Activated T-cell treated with anti-CD3 and anti-CD28 coated beads, Interleukin-2, amount 50 U/mL, for 48 hours (primary cell): ENCODE data around the gene PPP2R2C.
A peak's percentile ranks its signal among the peaks of the same experiment; 100 is the strongest.

ENCODE experiments used
- DNase-seq, 2 experiments: peaks; one replicate each; pipeline ENCODE4 v3.0.0-alpha.2; 2020

The PPP2R2C gene

DNA sequence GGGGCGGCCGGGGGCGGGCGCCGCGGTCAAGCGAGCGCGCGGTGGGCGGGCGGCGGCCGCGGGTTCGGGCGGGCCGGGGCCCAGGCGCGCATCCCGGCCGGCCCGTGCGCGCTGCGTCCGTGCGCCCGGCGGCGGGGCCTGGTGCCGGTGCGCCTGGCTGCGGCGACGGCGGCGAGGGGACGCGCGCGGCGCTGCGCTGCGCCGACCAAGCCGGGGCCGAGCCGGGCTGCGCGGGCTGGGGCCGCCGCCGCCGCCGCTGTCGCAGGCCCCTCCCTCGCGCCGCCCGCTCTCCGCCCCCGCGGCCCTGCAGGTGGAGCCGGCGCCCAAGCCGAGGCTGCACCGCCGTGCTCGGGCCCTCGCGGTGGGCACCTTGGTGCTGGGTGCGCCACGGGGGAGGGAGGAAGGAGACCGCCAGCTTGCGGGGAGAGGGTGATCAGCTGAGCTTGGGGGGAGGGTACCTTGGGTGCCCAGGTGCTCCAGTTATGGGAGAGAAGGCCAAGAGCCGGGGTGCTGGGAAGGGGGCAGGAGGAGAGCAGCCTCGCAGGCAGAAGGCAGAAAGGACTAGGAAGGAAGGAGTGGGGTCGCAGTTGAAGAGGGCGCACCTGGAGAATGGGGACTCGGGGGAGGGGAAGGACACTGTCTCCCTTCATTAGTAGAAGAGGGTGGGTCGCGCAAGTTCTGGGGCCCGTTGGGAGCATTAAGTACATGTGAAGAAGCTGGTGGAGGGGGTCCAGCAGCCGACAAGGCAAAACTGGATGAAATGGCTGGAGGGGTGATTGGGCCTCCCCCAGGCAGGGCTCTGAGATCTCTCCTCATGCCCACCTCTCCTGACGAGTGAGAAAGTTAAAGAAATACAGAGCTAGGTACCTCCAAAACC lies at the start of gene PPP2R2C:
Gene PPP2R2C (minus strand): TSS at position 228 of the 877 bp plus-strand sequence. CDS start 385 bp downstream, outside the sequence.
- peak; percentile 21 to 22 for DNase-seq

DNA sequence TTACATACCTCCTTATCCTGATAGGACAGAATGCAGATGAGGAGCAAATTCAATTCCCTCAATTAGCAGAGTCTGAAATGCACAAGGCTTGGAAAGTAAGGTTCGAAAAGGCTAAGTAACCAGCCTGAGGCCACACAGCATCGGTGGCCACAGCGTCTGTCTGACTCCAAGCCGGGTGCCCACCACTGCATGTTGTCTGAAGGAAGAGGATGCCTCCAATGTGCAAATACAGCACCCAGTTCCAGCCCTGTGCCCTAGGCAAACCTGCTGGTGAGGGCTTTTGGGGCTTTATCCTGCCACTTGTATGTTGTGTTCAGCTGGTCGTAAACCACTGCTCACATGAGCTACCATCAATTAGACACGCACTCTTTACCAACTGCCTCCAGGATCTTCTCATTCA lies 48.6 kb upstream of the PPP2R2C start:
- no peak for DNase-seq

DNA sequence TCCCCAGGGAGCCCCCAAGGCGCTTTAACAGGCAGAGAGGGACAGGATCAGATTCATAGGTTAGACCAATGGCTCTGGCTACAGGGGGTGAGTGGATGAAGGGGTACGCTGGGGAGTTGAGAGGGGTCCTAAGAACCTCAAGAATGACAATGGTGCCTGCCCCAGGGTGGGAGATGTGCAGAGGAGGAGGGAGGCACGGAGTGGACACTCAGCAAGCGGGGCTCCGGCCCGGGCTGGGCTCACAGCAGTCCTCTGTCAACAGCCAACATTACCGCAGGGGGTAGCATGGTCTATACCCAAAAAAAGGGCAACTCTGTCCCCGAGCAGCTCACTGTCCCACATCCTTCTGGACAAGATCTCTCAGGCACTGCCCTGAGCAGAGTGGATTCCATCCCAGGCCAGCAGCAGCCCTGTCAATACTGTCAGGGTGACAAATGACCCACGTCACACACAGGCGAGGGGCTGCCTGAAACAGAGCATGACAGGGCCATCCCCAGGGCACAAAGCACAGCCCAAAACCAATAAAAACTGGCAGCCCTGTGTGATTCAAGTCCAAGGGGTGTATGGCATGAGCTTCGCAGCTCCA lies 47.7 kb upstream of the PPP2R2C start:
- DNase-seq = no peak

DNA sequence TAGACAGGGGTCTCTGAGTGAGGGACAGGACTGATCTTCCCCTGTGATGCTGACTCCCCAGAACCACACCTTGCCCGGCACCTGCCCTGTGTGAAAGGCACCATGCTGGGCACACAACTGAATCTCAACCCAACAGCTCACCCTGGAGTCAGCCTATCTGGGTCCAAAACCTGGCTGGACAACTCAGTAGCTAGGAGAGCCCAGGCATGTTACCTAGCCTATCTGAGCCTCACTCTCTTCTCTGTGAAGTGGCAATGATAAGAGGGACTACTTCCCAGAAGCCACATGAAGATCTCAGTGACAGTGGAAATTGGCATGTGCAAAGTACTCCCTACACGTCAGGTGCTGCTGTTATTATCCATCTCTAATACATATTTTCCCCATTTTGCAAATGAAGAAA lies 44.8 kb upstream of the PPP2R2C start:
- no peak for DNase-seq

DNA sequence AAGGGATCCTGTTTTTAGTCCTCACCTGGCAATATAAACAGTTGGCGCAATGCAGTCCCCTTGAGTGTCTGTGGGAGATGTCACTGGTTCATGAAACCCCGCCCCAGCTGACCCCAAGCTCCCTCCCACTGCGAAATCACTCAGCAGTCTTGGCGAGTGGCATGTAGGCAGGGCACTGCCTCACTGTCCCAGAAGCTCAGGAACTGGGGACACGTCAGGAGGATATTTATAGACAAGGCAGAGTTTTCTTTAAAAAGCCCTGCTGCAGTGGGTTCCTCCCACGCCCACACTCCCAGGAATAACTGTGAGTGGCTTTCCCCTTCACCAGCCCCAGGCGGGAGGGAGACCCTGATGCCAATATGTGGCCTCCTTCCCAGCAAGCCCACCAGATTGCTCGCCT lies 44.3 kb upstream of the PPP2R2C start:
- no peak for DNase-seq

DNA sequence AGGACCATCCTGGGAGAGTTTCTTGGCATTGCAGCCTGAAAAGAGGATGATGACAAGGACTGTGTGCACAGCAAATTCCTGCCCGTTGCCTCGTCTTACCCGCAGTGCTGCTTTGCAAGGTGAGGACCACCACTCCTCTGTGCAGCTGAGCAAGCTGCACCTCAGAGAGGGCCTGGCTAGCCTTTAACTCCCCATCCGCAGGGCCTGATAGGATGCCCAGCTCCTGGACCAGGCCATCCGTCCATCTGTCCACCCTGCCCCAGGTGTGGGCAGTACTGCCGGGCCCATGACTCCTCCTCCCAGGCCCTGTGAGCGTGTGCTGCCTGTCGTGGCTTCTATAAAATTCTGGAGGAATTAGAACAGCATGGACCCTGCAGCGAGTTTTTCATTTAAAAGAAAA lies 43.9 kb upstream of the PPP2R2C start:
- DNase-seq = no peak

DNA sequence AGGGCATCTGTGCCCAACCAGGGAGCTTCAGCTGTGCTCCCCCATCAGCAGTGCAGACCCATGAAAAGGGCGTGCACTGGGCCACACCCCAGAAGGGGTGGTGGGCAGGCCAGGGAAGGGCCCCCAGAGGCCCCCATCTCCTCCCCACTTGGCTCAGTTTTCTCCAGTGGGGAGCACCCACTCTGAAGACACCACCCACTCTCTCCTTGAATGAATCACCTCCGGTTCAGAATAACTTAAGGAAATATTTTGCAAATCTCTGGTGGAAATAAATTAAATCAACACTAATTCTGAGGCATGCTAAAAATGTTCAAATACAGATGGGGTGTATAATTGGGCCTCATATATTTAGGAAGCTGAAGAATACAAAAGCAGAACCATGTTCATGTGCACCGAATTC lies 41.3 kb upstream of the PPP2R2C start:
- DNase-seq = no peak

DNA sequence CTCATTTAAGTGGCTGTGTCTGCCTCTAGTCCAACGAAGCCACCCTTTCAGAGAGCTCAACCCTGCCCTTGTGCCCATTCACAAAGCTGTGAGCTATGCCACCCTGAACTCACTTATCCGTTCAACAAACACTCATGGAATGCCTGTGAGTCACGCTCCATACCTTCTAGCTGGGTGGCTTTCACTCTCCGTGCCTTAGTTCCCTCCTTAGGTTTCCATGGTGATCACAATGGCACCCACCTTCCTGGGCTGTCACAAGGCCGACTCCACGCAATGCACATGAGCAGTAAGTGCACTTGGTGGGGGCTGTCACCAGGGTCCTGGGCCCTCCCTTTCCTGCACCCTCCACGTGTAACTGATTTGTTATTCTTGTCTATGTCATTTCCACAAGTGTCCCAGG lies 37.2 kb upstream of the PPP2R2C start:
- DNase-seq = no peak

DNA sequence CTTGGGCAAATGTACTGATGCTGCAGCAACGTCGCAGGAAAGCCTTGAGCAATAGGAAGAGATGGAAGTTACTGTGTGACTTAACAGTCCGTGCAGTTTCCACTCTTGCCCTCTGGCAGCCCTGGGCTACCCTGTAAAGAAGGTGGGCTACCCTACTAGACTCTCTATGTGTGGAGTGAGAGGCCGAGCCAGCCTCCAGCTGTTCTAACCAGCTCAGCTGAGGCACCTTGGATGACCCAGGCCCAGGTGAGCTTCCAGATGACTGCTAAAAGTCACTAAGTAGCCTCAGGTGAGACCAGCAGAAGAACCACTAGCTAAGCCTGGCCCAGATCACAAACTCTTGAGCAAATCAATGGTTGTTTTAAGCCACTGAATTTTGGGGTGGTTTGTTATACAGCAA lies 34.9 kb upstream of the PPP2R2C start:
- no peak for DNase-seq

DNA sequence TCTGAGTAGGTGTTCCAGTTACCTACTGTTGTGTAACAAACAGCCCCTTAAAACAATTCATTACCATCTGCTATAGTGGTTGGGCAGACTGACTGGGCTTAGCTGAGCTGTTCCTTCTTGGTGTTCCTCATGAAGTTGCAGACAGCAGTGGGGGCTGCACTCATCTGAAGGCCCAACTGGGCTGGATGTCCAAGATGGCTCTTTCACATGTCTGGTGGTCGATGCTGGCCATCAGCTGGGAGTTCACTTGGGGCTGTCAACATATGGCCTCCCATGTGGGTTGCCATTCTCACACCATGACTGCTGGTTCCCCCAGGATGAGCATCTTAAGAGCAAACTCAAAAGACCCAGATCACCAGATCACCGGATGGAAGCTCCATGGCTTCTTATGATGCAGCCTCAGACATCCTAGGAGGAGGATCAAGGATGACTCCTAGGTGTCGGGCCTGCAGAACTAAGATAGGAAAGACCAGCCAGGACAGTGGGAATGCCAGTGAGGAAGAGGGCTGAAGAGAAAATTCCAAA lies 34.3 kb upstream of the PPP2R2C start:
- DNase-seq = no peak

DNA sequence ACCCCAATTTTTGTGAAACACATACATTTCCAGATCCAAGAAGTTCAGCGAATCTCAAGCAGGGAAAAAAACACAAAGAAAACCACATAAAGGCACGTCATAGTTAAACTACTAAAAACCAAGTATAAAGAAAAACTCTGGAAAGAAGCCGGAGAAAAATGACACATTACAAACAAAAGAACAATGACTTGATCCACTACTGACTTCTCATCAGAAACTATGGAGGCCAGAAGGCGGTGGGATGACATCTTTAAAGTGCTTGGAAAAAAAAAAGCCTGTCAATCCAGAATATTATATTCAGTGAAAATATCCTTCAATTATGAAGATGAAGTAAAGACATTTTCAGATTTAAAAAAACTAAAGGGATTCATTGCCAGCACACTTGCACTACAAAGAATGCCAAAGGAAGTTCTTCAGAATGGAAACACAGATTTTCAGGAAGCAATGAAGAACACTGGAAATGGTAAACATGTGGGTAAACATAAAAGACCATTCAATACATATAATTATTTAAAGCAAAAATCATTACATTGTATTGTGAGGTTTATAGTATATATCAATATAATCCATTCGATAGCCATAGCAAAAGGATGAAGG lies 32.6 kb upstream of the PPP2R2C start:
- DNase-seq = no peak

DNA sequence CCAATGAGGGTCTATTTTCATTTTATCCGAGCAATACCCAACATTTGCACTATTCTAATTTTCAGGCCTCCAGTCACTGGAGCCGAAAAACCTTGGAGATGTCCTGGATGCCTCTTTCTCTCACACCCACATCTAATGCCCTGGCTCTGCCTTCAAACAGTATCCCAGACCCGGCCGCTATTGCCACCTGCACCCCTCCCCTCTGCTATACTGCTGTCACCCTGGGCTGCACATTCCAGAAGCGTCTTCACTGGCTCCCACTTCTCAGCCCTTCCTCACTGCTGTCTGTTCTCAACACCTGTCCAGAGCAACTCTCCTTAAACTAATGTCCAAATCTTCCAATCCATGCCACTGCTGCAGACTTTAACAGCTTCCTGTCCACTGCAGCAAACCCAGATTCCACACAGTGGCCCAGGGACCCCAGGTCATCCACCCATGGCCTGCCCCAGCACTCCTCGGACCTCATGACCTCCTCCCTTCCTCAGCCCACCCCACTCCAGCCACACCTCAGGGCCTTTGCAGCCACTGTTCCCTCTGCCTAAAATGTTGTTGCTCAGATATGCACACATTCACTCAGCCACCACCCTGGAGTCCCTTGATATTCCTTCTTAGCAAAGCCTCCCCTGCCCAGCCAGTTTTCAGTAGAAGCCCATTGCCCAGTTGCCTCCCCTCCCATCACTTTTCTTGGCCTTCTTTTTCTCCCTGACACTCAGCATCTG lies 30.5 kb upstream of the PPP2R2C start:
- no peak for DNase-seq

DNA sequence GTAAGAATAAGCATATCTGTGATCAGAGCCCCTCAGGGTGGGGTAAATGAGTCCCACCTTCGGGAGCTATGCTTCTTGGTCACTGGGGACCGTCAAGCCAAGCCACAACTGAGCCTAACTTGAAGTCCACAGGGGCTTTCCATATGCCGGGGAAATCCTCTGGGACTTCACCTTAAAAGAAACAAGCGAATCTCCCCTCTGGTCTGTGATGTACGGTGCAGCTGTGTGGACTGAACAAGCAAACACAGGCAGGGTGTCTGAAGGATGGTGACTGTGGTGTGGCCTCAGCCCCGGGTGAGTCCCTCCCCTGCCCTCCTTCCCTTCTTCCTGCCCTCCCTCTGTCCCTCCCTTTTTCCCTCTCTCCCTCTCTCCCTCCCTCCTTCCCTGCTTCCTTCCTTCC lies 29.7 kb upstream of the PPP2R2C start:
- no peak for DNase-seq

DNA sequence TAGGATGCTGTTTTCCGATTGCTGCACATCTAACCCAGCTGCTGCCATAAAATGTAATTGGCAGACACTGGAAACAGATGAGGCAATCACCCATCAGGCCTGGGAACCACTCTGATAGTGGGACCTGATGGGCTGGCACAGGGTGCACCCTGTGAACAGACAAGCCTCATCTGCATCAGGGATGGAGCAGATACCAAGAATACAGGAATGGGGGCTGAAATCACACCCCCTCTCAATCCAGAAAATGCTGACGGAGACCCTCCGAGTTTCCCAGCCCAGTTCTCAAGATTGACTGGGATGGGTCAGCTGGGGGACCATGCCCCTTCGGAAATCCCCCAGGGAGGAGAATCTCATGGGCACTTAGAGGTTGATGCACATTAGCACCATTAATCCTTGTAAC lies 28.8 kb upstream of the PPP2R2C start:
- DNase-seq = no peak

DNA sequence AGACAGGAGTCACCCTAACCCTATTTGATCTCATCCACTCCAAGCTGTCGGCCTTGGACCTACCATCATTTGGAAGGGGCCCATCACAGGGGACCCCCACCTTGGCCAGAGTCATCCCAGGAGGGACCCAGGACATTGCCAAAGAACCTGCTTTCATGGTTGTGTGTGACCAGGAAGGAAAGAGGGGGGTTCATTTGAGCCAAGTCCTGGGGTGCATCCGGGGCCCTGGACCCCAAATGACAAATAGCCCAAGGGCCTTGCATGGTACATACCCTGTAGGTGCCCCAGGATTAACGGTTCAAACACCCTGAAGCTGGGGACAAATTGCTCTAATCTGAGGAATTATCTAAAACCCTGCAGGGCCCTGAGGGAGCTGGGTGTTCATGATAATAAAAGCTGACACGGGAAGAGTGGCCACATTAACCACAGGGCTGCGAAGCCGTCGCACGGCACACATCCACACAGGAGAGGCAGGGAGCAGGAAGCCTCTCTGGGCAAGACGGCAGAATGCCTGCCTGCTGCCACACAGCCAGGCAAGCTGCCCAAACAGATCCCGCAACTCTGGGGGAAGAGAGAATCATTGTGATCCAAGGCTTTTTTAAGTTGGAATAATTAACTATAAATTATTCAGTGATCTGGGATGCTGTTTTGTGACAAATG lies 28.2 kb upstream of the PPP2R2C start:
- no peak for DNase-seq

DNA sequence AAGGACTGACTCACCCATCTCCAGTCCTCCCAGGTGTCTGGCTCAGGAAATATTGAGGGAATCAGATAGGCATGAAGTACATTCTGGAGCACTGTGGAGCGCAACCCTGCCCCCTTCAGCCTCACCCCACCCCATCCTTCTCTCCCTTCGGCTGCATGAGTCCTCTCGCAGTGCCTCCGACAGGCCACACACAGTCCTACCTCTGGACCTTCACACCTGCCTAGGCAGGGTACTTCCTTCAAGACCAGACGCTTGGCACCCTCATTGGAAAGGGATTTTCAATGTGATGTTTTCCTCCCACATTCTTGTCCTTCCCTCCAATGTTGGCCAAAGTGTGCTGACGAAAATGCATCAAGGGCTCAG lies 26.8 kb upstream of the PPP2R2C start:
- no peak for DNase-seq

DNA sequence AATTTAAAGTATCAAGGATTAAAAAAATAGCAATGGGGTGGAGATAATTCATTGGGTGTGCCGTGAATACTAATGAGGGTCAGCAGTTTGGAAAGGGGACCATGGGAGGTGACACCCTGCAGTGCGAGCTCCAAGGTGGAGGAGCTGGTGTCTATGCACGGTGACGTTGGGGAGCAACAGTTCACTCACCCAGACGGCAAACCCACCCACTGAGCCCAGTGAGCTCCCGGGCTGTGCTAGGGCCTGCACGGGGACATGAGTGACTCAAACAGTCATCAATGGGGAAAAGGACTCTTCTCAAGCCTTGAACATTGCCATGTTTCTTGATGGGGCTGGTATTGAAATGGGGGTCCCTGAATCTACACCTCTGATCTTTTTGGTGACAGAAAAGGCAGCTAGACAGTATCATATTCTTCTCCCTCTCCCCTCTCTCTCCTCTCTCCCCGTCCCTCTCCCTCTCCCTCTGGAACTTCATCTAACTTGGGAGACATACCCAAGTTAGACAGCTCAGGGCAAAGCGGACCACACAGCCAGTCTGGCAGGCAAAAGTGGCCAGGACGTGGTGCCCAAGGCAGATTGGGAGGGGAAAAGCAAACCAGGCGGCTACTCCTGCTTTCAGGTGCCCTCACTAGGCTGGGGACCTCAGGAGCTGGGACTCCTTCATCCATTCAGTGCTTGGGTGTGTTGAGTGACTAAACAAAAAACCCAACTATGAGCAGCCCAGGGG lies 26.3 kb upstream of the PPP2R2C start:
- no peak for DNase-seq

DNA sequence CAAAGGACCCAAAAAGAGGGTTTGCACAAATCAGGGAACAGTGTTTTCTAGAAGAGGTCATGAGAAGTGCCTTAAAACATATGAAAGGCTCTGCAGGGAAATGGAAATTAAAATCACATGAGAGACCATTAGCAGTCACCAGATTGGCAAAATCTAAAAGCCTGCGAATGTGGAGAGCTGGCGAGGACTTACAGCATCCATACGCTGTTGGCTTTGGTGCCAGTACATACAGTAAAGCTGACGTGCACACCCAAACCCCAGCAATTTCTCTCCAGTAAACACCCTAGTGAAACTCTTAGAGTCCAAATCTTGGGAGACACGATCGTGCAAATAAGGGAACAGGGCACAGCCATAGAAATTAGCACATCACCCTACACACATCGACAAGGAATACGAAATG lies 25.4 kb upstream of the PPP2R2C start:
- no peak for DNase-seq

DNA sequence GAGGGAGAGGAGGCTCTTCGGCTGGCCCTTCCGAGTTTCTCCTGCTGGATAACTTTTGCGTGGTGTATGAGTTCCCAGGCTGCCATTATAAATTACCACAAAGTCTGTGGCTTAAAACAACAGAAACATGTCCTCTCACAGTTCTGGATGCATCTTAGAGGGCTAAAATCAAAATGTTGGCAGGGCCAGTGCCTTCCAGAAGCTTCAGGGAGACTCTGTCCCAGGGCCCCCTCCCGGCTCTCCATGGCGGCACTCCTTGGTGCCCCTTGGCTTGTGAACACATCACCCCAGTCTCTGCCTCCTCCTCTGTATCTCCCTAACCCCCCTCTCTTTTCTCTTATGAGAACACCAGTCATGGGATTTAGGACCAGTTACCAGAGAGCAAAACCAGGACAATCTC lies 23.3 kb upstream of the PPP2R2C start:
- DNase-seq = no peak

DNA sequence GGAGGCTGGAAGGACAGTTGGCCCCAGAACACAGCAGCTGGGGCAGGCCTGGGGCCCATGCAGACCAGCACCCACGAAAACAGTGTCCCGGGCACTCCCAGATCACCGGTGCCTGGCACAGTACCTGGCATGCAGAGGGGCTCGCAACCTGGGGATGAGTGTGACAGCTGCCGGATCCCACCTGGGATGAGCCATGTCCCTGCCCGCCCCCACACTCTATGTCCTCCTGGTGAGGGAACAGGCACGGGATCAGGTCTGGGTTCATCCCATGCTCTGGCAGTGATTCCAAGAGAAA lies 22.8 kb upstream of the PPP2R2C start:
- no peak for DNase-seq

DNA sequence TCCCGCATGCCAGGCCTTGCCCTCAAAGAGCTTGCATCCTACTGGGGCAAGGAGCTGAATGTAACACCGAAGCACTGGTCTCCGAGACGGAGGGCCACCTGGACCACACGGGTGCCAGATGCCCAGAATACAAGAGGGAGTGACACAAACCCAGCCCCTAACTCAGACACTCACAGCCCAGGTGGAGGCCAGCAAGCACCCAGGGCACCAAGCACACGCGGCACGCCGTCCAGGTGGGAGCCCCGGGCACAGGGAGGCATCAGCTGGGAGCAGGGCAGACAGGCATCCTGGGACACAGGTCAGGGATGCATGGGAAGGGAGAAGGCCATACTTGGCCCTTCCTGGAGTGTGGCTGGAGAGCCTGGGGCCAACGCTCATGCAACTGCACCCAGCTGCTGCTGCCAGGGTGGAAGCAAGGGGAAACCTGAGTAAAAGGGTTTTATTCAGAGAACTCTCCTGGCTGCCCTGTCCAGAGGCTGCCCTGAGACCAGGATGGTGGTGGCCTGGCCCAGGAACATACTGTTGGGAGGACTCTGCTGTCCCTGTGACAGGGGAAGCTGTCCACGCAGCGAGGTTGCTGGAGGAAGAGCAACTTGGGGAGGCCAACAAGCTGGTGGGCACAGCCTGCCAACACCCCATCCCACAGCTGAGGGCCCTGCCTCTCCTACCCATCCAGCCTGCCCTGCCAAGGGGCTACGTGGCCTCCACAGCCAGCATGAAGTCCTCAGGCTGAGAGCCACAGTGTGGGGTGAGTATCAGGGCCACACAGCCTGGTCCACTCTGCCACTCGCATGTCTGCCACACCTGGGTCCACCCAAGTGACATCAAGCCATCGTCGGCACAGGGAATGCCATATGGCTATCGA lies 22.2 kb upstream of the PPP2R2C start:
- no peak for DNase-seq
